Endothelial cell of umbilical vein (primary cell): ENCODE measurements around the gene SMAD3. TPM values are rescaled to one million over a fixed set of nuclear protein-coding genes. Genes with fewer than 3 reads are reported as not detected.

ENCODE experiments used
- BruUV-seq: library from RNA; stranded (reverse); fragments of 400-500 nt; replicated peaks from 2 replicates; lab custom pipeline; 2021; lab: Mats Ljungman, UMichigan
- CTCF ChIA-PET: fragments of 300-600, 350-600 bp; sonication (Branson Sonifier 250); formaldehyde crosslinking; loops from one replicate; lab custom pipeline; 2021; ENCODE audit warnings: antibody characterized with exemption, inconsistent platforms; lab: Charles Lee
- POLR2A ChIA-PET: fragments of 300-600, 350-600 bp; sonication (Branson Sonifier 250); formaldehyde crosslinking; loops from one replicate; lab custom pipeline; 2021; ENCODE audit warnings: antibody characterized with exemption, inconsistent platforms; lab: Charles Lee
- DNase-seq: peaks from one replicate; pipeline ENCODE4 v3.0.0-alpha.2; 2011; ENCODE audit warnings: low read depth, low spot score
- FAIRE-seq: peaks from 2 replicates; lab custom pipeline; 2011; peaks lifted over from hg19 to GRCh38; lab: Jason Lieb, UNC
- H2AFZ ChIP-seq: 2 replicates; pipeline ENCODE4 v1.6.0; 2012; ENCODE audit warnings: low read depth, low read length, control low read depth, inconsistent platforms
- H3K27ac ChIP-seq: 2 replicates; pipeline ENCODE4 v1.5.1; 2011; ENCODE audit warnings: low read depth, mild to moderate bottlenecking, control low read depth, low read length, moderate library complexity; ENCODE audit not compliant: insufficient read depth
- H3K27me3 ChIP-seq, 2 experiments: 2 replicates each; pipeline versions ENCODE4 v1.6.0 to v1.6.1; 2011; ENCODE audit warnings: low read length in 2 of 2, mixed read lengths in 1 of 2; ENCODE audit not compliant: control insufficient read depth in 2 of 2, insufficient read depth in 2 of 2
- H3K36me3 ChIP-seq, 2 experiments: 2 replicates in 1 of 2; 3 replicates in 1 of 2; pipeline ENCODE4 v1.5.1; 2011; ENCODE audit warnings: low read length in 2 of 2, mild to moderate bottlenecking in 1 of 2, moderate library complexity in 1 of 2; ENCODE audit not compliant: control insufficient read depth in 2 of 2, insufficient read depth in 2 of 2; ENCODE audit errors: extremely low read depth in 1 of 2
- H3K4me1 ChIP-seq: 3 replicates; pipeline ENCODE4 v1.5.1; 2011; ENCODE audit warnings: mild to moderate bottlenecking, low read length; ENCODE audit not compliant: control insufficient read depth, insufficient read depth; ENCODE audit errors: extremely low read depth
- H3K4me2 ChIP-seq: 2 replicates; pipeline ENCODE4 v1.6.1; 2011; ENCODE audit warnings: low read length, control low read depth, mixed read lengths; ENCODE audit not compliant: insufficient read depth
- H3K4me3 ChIP-seq, 3 experiments: fragments of 200-600 bp in 1 of 3; sonication (generic), shearing (Covaris generic) in 1 of 3; replicated peaks in 1 of 3; 2 replicates each; pipeline ENCODE4 v1.5.1; 2011 to 2016; ENCODE audit warnings: control low read depth in 3 of 3, low read length in 3 of 3, mild to moderate bottlenecking in 2 of 3, inconsistent platforms in 1 of 3, low read depth in 1 of 3, moderate library complexity in 1 of 3; ENCODE audit not compliant: insufficient read depth in 1 of 3
- H3K79me2 ChIP-seq: 2 replicates; pipeline ENCODE4 v1.6.0; 2012; ENCODE audit warnings: low read length, inconsistent platforms; ENCODE audit not compliant: control insufficient read depth, insufficient read depth
- H3K9ac ChIP-seq: replicated peaks from 2 replicates; pipeline ENCODE3; 2011; ENCODE audit warnings: low read length, control low read depth; ENCODE audit not compliant: insufficient read depth; ENCODE audit errors: extremely low read depth
- H3K9me1 ChIP-seq: replicated peaks from 3 replicates; pipeline ENCODE4 v1.6.0; 2011; ENCODE audit warnings: mild to moderate bottlenecking, low read length; ENCODE audit not compliant: control insufficient read depth, insufficient read depth; ENCODE audit errors: extremely low read depth
- H3K9me3 ChIP-seq: replicated peaks from 2 replicates; pipeline ENCODE4 v1.5.1; 2012; ENCODE audit warnings: low read length, inconsistent platforms; ENCODE audit not compliant: control insufficient read depth, insufficient read depth
- H4K20me1 ChIP-seq: replicated peaks from 2 replicates; pipeline ENCODE3; 2011; ENCODE audit warnings: mild to moderate bottlenecking, low read length; ENCODE audit not compliant: control insufficient read depth, insufficient read depth; ENCODE audit errors: extremely low read depth
- CTCF ChIP-seq, 2 donors: IDR thresholded peaks; 1 replicate in 1 of 2; 2 replicates in 1 of 2; pipeline ENCODE4 v1.5.1; 2011; ENCODE audit warnings: low read length in 2 of 2, mild to moderate bottlenecking in 2 of 2, moderate library complexity in 2 of 2, control low read depth in 1 of 2, inconsistent platforms in 1 of 2, low read depth in 1 of 2; ENCODE audit not compliant: insufficient read depth in 1 of 2; ENCODE audit errors: extremely low read depth in 1 of 2
- EZH2 ChIP-seq: IDR thresholded peaks from 2 replicates; pipeline ENCODE4 v1.6.1; 2012; ENCODE audit warnings: borderline replicate concordance, low read depth, mild to moderate bottlenecking, moderate library complexity, low read length, inconsistent platforms; ENCODE audit not compliant: severe bottlenecking
- FOS ChIP-seq: IDR thresholded peaks from 2 replicates; pipeline ENCODE4 v1.6.1; 2011; ENCODE audit warnings: mild to moderate bottlenecking, low read length, moderate library complexity, borderline replicate concordance; ENCODE audit not compliant: insufficient read depth
- GATA2 ChIP-seq: IDR thresholded peaks from 2 replicates; pipeline ENCODE4 v1.7.0; 2011; ENCODE audit warnings: low read depth, mild to moderate bottlenecking, moderate library complexity, mixed read lengths, low read length; ENCODE audit not compliant: insufficient read length, insufficient read depth
- JUN ChIP-seq: IDR thresholded peaks from 2 replicates; pipeline ENCODE4 v1.6.1; 2011; ENCODE audit warnings: borderline replicate concordance, low read depth; ENCODE audit not compliant: insufficient read length, insufficient read depth
- MAX ChIP-seq: IDR thresholded peaks from 2 replicates; pipeline ENCODE4 v1.6.1; 2011; ENCODE audit not compliant: insufficient read depth, insufficient read length
- MYC ChIP-seq: IDR thresholded peaks from one replicate; pipeline ENCODE4 v1.6.1; 2011; ENCODE audit warnings: mild to moderate bottlenecking, low read depth, low read length
- POLR2A ChIP-seq: IDR thresholded peaks from 2 replicates; pipeline ENCODE4 v1.6.1; 2012; ENCODE audit warnings: low read depth, mild to moderate bottlenecking, control low read depth, low read length
- POLR2AphosphoS5 ChIP-seq: IDR thresholded peaks from 2 replicates; pipeline ENCODE4 v1.6.1; 2012; ENCODE audit warnings: low read depth, mild to moderate bottlenecking, control low read depth, low read length, moderate library complexity; ENCODE audit not compliant: insufficient read depth
- dilution Hi-C: fragments of 300-500 bp; cut with MboI; formaldehyde crosslinking; loops from one replicate; pipeline ENCODE4 v1.15.0; 2019; ENCODE audit warnings: low sequenced_read_pairs; ENCODE audit not compliant: extremely low pct_ligation_motif_present
- intact Hi-C: fragments of 100-400 bp; cut with micrococcal nuclease; formaldehyde crosslinking; loops from one replicate; pipeline ENCODE4 v1.10.0; 2022
- polyA plus RNA-seq, 4 experiments: library from polyadenylated mRNA; depleted of rRNA in 3 of 4; stranded (reverse) in 3 of 4; unstranded in 1 of 4; fragments of >200 nt; gene quantifications; 2 replicates each; pipeline versions ENCODE4 v1.2.1 to v1.2.3, GENCODE V29; 2011 to 2012; ENCODE audit warnings: missing spikeins in 1 of 4
- total RNA-seq: library from RNA; stranded (reverse); gene quantifications from 2 replicates; pipeline ENCODE4 v1.2.3, GENCODE V29; 2021

The SMAD3 gene
- total and polyA plus RNA-seq, 2 donors (not counting 3 experiments of a cell fraction or from before 2014, with no cell fraction given), result 56.4 to 88.2 TPM

- POLR2A ChIA-PET, result interaction anchor here (0.7 to 1.2 kb wide), 6 partner anchors 17 to 112 kb away, joined by 3 to 7 read pairs (median 3); no protein-coding TSS in a partner anchor
These were observed 898 bp downstream of the SMAD3 start for GRCh38 chr15:67066041-67066958.

GRCh38 chr15:67066959-67067853 is 1.8 kb downstream of the SMAD3 start:
- BruUV-seq, result TSS peak; percentile 61

More at GRCh38 chr15:67066041-67066958, 898 bp downstream of the SMAD3 start:
- peaks cover 33% of the 10 kb centered on the region for H3K4me1 ChIP-seq
- peak overlapping the region; percentile 94 for H3K4me2 ChIP-seq
- no peak for TF ChIP-seq GATA2
- TF ChIP-seq POLR2A, result peak; percentile 51
- no peak for TF ChIP-seq POLR2AphosphoS5
- no peaks in the 10 kb centered on the region for H3K9me3 ChIP-seq
- peaks cover 54% of the 10 kb centered on the region for H3K79me2 ChIP-seq
- BruUV-seq, result TSS peak; percentile 38
- no peak for FAIRE-seq
- no peaks in the 10 kb centered on the region for H3K9me1 ChIP-seq
- H4K20me1 ChIP-seq, result no peaks in the 10 kb centered on the region
- CTCF ChIA-PET, result interaction anchor here (0.6 to 5.3 kb wide), 13 partner anchors 9 to 367 kb away, joined by 3 to 34 read pairs (median 4); no protein-coding TSS in a partner anchor
- H3K27me3 ChIP-seq, result no peaks in the 10 kb centered on the region
- H2AFZ ChIP-seq, result no peak overlapping the region
- H3K27ac ChIP-seq, result peak overlapping the region; percentile 89
- peak; percentile 49 for DNase-seq
- peak overlapping the region; percentile 57 to 87 (median 83) for H3K4me3 ChIP-seq
- H3K9ac ChIP-seq, result peak overlapping the region; percentile 96
- H3K36me3 ChIP-seq, result peaks cover 0 to 4% of the 10 kb centered on the region in 2 experiments
- dilution Hi-C loops, result no loop called here
- intact Hi-C loops, result loop anchor here (1.0 to 10.0 kb wide), 4 partner anchors 81 to 369 kb away; no protein-coding TSS in a partner anchor

More at GRCh38 chr15:67066959-67067853, 1.8 kb downstream of the SMAD3 start:
- peaks cover 0 to 4% of the 10 kb centered on the region in 2 experiments for H3K36me3 ChIP-seq
- H3K4me1 ChIP-seq, result peaks cover 33% of the 10 kb centered on the region
- no peaks in the 10 kb centered on the region for H3K9me3 ChIP-seq
- ChIA-PET POLR2A (no interaction called here), CTCF (interaction anchor here (0.8 to 5.3 kb wide), 6 partner anchors 38 to 366 kb away, joined by 3 to 34 read pairs (median 4); no protein-coding TSS in a partner anchor)
- peak overlapping the region; percentile 94 for H3K4me2 ChIP-seq
- dilution Hi-C loops, result no loop called here
- DNase-seq (peak; percentile 38), FAIRE-seq (peak; percentile 66)
- intact Hi-C loops, result loop anchor here (1.0 to 10.0 kb wide), 4 partner anchors 80 to 368 kb away; no protein-coding TSS in a partner anchor
- H4K20me1 ChIP-seq, result no peaks in the 10 kb centered on the region
- peak overlapping the region; percentile 57 to 87 (median 83) for H3K4me3 ChIP-seq
- H3K27ac ChIP-seq, result peak overlapping the region; percentile 89
- H3K27me3 ChIP-seq, result no peaks in the 10 kb centered on the region
- H3K79me2 ChIP-seq, result peaks cover 62% of the 10 kb centered on the region
- H3K9me1 ChIP-seq, result no peaks in the 10 kb centered on the region
- TF ChIP-seq MAX (no peak), POLR2A (no peak), EZH2 (no peak), MYC (no peak), CTCF (IDR thresholded peaks at IDR 0.05; ENCODE audit: extremely low read depth in 1 of 2, insufficient read depth in 1 of 2, low read depth in 1 of 2, low read length in 2 of 2) (no peak), JUN (no peak), GATA2 (no peak), POLR2AphosphoS5 (no peak), FOS (no peak)
- H2AFZ ChIP-seq, result no peak overlapping the region
- H3K9ac ChIP-seq, result peak overlapping the region; percentile 96
